Tibial artery (tissue), 4 donors: Measurements from ENCODE around the gene COL27A1.
A peak's percentile ranks its signal among the peaks of the same experiment; 100 is the strongest.

ENCODE experiments used
- DNase-seq, 2 donors: peaks; one replicate each; pipeline ENCODE4 v3.0.0-alpha.2; 2019
- H3K27ac ChIP-seq, 2 donors: fragments of 200-600 bp; sonication (generic) in 1 of 2; 1 replicate in 1 of 2; 2 replicates in 1 of 2; pipeline ENCODE4 v1.5.1; 2018 to 2019; ENCODE audit warnings: mild to moderate bottlenecking in 1 of 2
- H3K27me3 ChIP-seq, 2 donors: fragments of 200-600 bp; sonication (generic) in 1 of 2; one replicate each; pipeline versions ENCODE4 v1.5.1 to v1.6.0; 2016 to 2019
- H3K36me3 ChIP-seq, 3 donors: fragments of 200-600 bp; sonication (generic) in 2 of 3; one replicate each; pipeline ENCODE4 v1.5.1; 2016 to 2019; ENCODE audit warnings: mild to moderate bottlenecking in 2 of 3
- H3K4me1 ChIP-seq, 4 donors: fragments of 200-600 bp; sonication (generic) in 2 of 4; 1 replicate in 3 of 4; 2 replicates in 1 of 4; pipeline ENCODE4 v1.5.1; 2016 to 2019
- H3K4me3 ChIP-seq, 2 donors: fragments of 200-600 bp; sonication (generic) in 1 of 2; 1 replicate in 1 of 2; 2 replicates in 1 of 2; pipeline ENCODE4 v1.5.1; 2018 to 2019; ENCODE audit warnings: mild to moderate bottlenecking in 2 of 2
- H3K9me3 ChIP-seq, 3 donors: fragments of 200-600 bp; sonication (generic) in 1 of 3; one replicate each; pipeline ENCODE4 v1.5.1; 2016 to 2019
- intact Hi-C: fragments of 100-400 bp; cut with DNase I; formaldehyde crosslinking; loops from one replicate; pipeline ENCODE4 v1.15.0; 2023; ENCODE audit warnings: low total_unique reads
- TF ChIP-seq, protein P1 (sequence below), 2 experiments: fragments of 200-600 bp in 1 of 2; fragments of 450-650 bp in 1 of 2; IDR thresholded peaks; one replicate each; pipeline ENCODE4 v1.5.1; 2017 to 2019; ENCODE audit warnings: antibody characterized with exemption in 2 of 2, mild to moderate bottlenecking in 1 of 2, moderate library complexity in 1 of 2

The COL27A1 gene

DNA sequence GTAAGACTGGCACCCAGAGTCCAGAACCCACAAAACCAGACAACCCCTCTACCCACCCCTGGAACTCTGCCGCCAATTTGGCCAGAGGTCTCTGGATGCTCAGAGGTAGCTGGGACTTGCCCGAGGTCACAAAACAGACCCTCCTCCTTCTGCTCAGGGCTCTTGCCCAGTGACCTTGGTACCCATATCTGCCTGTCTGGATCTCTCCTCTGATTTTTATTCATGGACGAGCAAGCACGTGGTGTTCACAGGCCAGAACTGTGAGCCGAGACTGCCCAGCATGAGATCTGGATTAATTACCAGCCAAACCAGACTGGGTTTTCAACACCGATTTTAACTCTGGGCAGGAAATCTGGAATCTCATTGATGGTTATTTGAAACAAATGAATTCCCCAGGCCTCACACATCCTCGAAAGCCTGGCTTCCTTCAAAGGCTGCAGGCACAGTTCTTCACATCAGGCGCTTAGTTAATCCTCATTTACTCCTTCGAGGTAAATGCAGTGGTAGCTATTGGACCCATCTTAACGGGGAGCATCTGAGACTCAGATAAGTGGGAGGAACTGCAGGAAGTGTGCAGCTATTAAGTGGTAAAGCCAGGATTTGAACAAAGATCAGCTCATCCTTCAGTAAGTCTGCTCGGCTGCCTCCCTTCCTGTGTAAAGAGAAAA, 21.4 kb downstream of the COL27A1 start:
- TF ChIP-seq, protein P1, sequence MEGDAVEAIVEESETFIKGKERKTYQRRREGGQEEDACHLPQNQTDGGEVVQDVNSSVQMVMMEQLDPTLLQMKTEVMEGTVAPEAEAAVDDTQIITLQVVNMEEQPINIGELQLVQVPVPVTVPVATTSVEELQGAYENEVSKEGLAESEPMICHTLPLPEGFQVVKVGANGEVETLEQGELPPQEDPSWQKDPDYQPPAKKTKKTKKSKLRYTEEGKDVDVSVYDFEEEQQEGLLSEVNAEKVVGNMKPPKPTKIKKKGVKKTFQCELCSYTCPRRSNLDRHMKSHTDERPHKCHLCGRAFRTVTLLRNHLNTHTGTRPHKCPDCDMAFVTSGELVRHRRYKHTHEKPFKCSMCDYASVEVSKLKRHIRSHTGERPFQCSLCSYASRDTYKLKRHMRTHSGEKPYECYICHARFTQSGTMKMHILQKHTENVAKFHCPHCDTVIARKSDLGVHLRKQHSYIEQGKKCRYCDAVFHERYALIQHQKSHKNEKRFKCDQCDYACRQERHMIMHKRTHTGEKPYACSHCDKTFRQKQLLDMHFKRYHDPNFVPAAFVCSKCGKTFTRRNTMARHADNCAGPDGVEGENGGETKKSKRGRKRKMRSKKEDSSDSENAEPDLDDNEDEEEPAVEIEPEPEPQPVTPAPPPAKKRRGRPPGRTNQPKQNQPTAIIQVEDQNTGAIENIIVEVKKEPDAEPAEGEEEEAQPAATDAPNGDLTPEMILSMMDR (IDR thresholded peaks at IDR 0.05), result no peak
- Histone ChIP-seq H3K4me1 (peaks cover 7 to 97% (median 76%) of the 10 kb centered on the region in 4 donors), H3K27me3 (no peaks in the 10 kb centered on the region), H3K4me3 (no peak overlapping the region), H3K36me3 (no peaks in the 10 kb centered on the region), H3K9me3 (no peaks in the 10 kb centered on the region), H3K27ac (peak overlapping the region; percentile 76 to 80)
- intact Hi-C loops, result no loop called here
- DNase-seq, result no peak

DNA sequence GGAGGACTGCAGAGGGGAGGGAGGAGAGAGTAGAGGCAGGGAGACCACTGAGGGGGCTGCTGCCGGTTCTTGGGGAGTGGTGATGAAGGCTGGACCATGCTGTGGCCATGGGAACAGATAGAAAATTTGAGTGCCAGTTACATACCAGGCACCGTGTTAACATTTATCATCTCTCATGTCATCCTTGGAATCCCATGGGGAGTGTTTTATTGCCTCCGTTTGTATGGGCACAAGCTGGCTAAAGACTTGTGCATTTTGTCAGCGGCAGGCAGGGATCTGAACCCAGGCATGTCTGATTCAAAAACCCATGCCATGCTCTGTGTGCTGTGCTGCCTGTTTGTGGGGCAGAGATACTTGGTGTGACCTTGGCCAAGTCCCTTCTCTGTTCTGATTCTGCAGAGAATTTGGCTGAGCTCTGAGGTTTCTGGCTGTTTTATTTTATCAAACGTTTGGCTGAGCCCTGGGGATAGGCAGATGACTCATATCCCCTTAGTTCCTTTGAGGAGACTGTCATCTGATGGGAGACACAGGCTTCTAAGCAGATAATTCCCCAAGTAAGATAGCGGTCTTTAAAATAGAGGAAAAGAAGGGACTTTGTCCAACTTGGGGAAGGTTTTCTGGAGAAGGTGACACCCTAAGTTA, 22.2 kb downstream of the COL27A1 start:
- Histone ChIP-seq H3K9me3 (no peaks in the 10 kb centered on the region), H3K4me3 (no peak overlapping the region), H3K27me3 (no peaks in the 10 kb centered on the region), H3K4me1 (peaks cover 7 to 94% (median 77%) of the 10 kb centered on the region in 4 donors), H3K27ac (peak overlapping the region; percentile 76 to 80), H3K36me3 (no peaks in the 10 kb centered on the region)
- TF ChIP-seq, protein P1 (IDR thresholded peaks at IDR 0.05), result no peak
- no peak for DNase-seq
- intact Hi-C loops, result no loop called here

DNA sequence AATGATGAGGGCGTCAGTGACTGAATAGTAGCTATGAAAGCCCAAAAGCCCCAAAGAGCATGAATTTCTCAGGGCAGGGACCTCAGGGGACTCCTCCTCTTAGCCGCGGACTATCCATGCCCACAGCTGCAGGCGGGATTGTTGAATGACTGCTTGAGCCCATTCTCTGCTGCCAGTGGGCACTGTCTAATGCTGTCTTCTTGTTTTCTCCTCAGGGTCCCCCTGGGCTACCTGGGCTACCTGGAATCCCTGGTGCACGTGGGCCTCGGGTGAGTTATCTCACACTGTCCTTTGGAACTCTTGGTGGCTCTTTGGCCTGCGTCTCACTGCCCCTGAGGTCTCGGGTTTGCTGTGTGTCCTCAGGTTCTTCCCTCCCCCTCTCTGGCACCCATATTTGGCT, 22.7 kb downstream of the COL27A1 start:
- H3K4me3 ChIP-seq, result no peak overlapping the region
- intact Hi-C loops, result no loop called here
- H3K27ac ChIP-seq, result peak overlapping the region; percentile 76 to 80
- H3K36me3 ChIP-seq, result no peaks in the 10 kb centered on the region
- H3K27me3 ChIP-seq, result no peaks in the 10 kb centered on the region
- DNase-seq, result no peak
- H3K9me3 ChIP-seq, result no peaks in the 10 kb centered on the region
- peaks cover 7 to 88% (median 74%) of the 10 kb centered on the region in 4 donors for H3K4me1 ChIP-seq
- TF ChIP-seq, protein P1 (IDR thresholded peaks at IDR 0.05), result no peak

DNA sequence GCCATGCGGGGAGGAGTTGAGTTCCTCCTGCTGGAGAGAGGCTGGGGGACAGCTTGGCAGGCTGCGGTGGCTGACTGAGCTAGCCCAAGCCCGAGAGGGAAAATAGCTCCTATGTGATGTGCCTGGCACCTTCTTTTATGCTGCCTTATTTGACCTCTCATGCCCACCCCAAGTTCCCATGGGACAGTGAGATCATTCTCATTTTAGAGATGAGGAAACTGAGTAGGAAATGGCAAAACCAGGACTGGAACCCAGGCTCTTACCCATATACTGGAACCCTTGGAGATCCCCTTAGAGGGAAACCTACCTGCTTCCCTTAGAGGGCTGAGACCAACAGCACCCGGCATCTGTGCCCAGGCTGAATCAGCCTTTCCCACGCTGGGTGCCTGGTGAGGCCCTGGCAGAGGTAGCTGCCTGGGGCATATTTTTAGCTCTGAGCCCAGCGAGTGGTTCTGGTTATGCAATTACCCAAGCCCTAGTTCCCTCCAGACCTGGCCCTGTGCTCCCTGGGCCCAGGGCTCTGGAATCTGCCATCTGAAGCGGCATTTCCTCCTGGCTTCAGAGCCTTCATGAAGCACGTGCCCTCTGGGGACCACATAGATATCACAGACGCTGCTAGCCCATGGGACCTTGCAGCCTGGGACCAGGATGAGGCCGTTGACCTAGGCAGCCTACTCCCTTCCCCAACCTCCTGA, 23.6 kb downstream of the COL27A1 start:
- Histone ChIP-seq H3K27me3 (no peaks in the 10 kb centered on the region), H3K9me3 (no peaks in the 10 kb centered on the region), H3K4me1 (peaks cover 7 to 84% (median 73%) of the 10 kb centered on the region in 4 donors), H3K4me3 (no peak overlapping the region), H3K36me3 (no peaks in the 10 kb centered on the region), H3K27ac (peak overlapping the region; percentile 76 to 80)
- TF ChIP-seq, protein P1 (IDR thresholded peaks at IDR 0.05), result no peak
- intact Hi-C loops, result no loop called here
- peak; percentile 43 to 91 for DNase-seq

DNA sequence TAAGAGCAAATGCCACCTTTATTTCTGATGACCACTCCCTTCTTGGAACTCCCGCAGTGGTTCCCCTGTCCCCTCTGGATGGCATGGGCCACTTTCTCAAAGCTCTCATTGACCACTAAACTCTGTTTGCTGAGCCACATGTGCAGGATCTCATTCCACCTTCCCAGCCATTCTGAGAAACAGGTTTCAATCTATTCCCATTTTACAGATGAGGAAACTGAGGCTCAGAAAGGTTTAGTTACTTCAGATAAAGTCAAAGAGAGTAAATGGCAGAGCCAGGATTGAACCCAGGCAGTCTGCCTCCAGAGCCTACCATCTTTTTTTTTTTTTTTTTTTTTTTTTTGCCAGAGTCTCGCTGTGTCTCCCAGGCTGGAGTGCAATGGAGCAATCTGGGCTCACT, 24.2 kb downstream of the COL27A1 start:
- H3K4me1 ChIP-seq, result peaks cover 7 to 84% (median 68%) of the 10 kb centered on the region in 4 donors
- H3K9me3 ChIP-seq, result no peaks in the 10 kb centered on the region
- no peak overlapping the region for H3K4me3 ChIP-seq
- H3K27me3 ChIP-seq, result no peaks in the 10 kb centered on the region
- DNase-seq, result no peak
- TF ChIP-seq, protein P1 (IDR thresholded peaks at IDR 0.05), result no peak
- intact Hi-C loops, result no loop called here
- no peaks in the 10 kb centered on the region for H3K36me3 ChIP-seq
- peak overlapping the region; percentile 76 to 80 for H3K27ac ChIP-seq
